DMS79 (cell line): Measurements from ENCODE around the gene MSI2.
"Not testable (repeated sequence)": the region's sequence is repeated elsewhere in the genome, so short reads cannot be mapped to it uniquely, and the experiment has no call there.

Experiments
- DNase-seq: peaks from one replicate; lab custom pipeline; 2025; lab: John Stamatoyannopoulos, UW

The MSI2 gene

DNA sequence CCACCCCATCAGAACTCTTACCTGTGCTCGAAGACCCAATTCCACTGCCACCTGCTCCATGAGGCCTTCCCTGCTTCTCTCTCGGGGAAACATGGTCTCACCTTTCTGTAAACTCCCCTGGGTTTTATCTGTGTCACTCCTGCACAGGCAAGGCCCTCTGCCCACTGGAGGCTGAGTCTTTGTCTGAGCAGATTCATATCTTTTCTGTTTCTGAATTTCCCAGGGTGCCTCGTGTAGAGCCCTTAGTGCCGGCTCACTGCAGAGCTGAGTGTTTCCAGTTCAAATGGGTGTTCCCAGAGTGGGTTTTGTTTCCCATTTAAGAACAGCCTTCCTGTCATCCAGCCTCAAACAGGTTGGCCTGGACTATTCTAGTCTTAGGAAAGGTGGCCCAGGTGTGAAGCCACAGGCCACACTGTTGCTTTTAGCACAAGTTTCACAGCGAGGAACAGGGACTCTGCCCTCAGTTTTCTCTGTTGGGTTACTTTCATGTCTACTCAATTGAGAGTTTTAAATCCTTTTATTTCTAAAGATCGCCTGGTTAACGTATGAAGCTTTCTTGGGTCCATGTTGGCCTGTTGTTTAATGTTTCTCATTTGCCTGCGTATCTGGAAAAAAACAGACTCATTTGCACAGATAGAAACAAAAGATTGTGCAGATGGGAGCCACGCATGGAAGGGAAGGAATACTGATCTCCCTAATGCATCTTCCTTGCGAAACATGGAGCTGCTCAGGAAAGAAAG lies 228.7 kb downstream of the MSI2 start:
- peak; percentile 78 for DNase-seq

DNA sequence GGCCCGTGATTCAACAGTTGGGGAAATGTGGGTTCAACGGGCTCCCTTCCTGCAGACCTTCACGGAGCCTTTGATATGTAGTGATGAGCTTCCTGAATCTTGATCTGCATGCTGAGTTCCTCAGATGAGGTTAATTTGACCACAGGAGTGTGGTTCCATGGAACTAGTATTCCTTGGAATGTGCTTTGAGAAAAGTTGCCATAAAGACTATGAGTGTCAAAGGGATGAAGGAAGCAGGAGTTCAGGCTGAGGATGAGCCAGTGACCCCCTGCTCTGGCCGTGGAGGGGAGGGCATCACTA lies 229.2 kb downstream of the MSI2 start:
- DNase-seq, result no peak

DNA sequence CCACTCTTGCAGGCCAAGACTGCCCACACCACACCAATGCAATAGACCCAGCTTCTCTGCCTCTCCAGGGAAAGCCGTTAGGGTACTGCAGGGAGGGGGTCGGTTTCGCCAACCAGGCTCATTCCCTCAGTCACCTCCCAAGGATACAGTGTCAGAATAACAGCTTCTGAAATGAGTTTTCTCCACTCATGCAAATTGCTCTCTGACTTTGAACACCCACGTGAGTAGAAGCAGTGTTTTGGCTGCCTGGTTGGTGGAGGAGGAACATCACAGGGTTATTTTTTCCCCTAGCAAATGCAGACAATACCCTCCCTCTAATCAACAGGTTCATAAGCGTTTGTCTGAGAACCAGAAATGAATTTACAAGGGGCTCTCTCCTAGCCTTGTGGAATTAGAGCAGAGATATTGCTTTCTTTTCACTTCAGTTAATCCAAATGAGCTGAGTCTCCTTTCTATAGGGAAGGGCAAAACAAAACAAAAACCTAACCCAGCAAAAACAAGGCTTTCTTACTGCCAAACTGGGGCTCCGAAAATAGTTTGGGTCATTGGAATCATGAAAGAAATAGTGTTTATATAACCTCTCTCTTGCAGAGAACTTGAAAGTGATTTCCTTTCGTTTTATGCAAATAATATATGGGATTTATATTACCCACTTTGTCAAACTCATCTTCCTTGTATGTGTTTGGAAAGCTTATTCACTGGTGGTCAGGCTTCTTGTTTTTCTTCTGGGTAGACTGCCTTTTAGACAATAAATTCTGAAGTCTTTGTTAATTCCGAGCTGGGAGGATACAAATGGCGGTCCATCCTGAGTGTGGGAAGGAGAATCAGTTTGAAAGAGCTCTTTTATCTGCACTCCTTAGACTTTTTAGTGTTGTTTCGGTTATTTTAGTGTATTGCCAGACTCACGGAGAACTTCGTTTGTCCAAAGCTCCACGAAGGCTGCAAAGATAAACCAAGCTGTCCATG lies 229.9 kb downstream of the MSI2 start:
- no peak for DNase-seq

DNA sequence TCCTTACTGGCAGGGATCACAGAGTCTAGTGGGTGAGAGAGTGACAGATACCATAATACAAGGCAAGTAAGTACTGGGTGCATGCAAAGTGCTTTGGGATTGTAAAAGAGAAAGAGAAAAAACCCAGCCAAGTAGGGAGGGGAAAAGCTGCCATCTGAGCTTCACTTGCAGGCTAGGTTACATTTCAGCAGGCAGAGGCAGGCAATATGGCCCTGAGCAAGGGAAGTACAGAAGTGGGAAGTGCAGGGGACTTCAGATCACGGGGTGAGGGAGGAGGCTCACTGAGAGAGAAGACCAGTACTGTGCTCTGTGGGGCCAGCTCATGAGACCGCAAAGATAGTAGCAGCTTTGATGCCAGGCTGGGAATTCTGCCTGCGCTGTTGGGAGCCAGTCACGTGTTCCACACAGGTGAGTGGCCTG lies 230.6 kb downstream of the MSI2 start:
- DNase-seq, result no peak

DNA sequence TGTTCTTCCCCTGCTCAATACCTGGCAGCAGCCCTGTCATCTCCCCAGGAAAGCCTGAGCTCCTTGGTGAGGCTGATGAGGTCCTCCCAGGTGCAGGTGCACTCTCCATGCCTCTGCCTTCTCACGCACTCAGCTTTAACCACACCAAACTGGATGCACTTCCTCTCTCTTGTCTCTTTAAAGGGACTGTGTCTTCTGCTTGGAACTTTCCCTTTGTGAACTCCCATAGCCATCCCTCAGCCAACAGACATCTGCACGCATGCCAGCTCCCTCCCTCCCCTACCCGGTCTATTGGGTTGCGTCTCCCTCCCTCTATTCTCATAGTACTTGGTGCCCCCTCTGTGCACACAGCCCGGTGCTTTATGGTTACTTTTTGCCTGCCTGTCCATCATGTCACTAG lies 231.2 kb downstream of the MSI2 start:
- DNase-seq, result no peak

DNA sequence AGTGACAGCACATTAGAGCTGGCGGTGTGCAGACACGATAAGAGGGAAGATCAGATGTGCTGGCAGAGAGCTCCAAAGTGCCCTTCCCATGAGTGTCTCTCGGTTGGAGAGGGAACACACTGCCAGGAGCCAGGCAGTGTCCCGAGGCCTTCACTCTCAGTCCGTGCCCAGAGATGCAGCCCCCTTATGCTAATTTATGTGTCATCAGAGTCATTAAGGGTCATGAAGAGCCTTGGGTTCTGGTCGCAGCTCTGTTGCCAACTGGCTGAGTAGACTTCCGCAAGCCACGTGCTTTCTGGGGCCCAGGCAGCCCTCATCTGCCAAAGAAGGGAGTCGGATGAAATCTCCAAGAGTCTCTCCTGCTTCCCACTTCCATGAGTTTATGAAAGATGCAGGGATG lies 232.5 kb downstream of the MSI2 start:
- DNase-seq, result no peak

DNA sequence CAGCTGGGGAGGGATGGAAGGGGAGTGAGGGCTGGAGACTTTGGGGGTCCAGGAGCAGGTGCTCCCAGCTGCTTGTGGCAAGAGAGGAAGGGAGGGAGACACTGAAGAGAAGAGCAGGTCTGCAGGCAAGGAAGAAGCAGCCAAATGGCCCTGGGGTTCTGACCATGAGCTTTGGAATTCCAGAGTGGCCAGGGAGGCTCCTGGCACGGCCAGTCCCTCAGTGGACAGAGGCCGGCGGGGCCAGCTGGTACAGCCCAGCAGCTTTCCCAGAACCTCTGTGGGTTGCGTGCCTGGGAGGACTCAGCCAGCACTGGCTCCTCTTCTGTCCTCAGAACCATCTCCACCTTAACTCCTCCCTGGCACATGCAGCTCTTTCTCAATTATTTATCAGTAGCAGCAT lies 233.0 kb downstream of the MSI2 start:
- DNase-seq, result no peak

DNA sequence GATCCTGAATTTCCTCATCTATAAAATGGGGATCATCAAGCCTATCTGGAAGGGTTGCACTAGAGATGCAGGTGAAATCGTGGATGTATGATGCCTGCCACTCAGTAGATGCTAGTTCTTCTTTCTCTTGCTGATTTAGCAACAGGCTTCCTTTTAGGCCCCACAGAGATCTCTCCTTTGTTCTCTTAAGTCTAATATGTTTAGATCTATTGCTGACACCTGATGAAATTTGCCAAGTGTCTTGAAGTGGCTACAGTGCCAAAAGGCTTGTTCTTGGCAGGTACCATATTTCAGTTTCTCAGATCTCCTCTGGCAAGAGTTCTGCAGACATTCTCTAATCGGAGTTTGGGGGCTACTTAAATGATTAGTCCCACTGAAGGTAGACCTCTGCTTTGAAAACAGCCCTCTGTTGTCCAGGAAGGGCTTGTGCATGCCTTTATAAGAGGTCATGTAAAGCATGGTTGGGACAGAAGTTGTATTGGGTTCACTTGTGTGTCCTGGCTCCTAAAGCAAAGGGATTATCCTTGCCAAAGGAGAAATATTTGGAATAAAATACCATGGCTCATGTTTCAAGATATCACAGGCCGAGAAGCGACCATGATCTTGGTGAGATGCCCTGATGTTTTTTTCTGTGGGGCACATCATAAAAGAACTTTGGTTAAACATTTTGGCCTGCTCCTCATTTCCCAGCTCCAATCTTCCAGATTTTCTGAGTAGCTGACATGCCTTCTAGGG lies 234.0 kb downstream of the MSI2 start:
- no peak for DNase-seq

DNA sequence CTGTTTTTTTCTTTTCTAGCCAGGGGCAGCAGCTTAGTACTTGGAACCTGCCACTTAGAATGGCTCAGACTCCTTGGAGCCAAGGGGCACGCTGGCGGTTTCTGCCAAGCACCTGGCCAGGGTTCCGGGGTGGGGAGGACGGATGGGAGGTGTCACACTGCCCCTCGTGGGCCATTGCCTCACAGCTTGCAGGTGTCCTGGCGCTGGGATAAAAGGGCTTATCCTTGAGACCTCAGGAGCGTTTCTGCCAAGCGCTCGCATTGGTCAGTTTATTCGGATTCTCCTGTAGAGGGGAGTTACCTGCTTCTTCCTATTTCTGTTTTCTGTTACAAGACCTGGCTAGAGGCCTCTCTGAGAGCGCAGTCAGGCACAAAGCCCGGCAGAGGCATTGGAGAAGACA lies 234.6 kb downstream of the MSI2 start:
- peak; percentile 70 for DNase-seq

DNA sequence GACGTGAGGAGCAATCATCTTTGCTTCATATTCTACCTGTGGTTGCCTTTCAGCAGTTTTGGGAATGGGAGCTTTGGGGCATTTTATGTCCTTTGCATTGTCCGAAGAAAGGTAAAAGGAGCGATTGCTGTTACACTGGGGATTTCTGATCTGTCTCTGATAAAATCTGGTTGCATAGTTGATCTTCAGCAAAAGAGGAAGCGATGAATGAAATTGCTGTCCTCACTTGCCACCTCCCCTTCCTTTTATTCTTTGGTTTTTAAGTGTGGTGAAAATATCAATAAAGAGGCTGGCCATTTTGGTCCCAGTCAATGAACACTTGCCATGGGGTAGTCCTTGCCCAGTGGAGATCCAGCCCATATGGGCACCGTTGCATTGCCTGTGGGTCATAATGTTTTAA lies 236.8 kb downstream of the MSI2 start:
- DNase-seq, result no peak

DNA sequence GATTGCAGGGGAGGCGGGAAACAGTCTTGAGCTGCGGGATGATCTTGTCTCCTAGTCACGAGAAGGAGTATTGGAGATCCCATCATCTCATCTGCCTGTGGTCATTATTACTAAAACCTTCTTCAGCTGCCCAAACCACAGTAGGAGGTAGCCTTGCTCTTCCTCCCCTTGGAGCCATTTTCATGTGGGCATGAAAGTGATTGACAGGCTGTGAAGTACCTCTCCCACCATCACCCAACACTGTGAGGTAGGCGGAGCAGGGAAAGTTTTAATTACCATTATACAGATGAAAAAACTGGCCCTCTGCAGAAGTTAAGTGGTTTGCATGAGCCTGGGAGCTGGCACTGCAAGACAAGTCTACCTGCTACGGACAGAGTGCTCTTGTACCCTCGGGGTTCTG lies 237.3 kb downstream of the MSI2 start:
- DNase-seq, result no peak

DNA sequence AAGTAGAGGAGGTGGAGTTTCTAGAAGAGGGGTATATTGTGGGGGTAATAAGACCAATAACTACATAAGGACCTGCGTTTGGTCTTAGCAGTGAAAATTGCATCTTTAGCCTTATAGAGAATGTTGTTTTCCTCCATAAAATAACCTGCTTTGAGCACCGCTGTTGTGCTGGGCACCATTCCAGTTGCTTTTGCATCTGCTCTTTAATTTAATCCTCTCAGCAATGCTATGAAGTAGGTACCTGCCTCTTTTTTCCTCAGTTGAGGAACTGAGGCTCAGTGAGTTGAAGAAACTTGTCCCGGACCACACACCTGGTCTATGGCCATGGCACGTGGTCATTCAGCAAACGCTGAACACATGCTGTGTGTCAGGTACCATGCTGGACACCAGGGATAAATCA lies 238.1 kb downstream of the MSI2 start:
- no peak for DNase-seq

DNA sequence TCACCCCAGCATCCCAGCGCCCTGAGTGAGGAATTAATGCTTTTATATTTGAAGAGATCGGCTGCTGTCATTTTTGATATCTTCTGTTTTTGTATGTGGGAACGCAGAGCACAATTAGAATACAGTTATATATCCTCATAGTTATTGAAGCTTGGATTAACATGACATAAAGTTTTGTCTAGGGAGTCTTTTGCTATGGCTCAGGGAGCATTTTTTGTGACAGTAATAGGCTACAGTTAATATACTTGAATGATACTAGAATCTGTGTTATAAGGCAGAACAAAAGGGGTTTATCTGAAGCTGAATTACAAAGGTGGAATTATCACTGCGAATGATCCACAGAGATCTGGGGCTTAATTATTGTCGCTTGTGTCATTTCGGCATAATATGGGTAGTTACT lies 239.4 kb downstream of the MSI2 start:
- DNase-seq, result no peak

DNA sequence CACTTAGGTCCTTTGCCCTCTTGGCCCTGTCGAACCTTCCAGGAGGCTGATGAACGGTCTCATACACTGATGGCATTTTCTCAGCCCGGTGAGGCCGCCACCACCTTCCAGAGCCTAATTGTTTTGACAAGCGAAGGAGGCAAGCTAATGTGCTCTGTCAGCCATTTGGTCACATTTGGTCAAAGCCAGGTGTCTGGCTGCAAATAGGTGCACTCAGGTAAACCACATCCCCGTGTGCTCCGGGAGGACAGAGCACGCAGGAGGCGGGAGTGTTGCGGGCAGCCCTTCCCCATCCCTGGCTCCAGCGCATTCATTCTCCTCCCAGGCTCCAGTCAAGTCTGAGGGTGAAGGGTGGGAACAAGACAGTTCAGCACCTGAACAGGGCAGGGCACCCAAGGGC lies 240.1 kb downstream of the MSI2 start:
- no peak for DNase-seq

DNA sequence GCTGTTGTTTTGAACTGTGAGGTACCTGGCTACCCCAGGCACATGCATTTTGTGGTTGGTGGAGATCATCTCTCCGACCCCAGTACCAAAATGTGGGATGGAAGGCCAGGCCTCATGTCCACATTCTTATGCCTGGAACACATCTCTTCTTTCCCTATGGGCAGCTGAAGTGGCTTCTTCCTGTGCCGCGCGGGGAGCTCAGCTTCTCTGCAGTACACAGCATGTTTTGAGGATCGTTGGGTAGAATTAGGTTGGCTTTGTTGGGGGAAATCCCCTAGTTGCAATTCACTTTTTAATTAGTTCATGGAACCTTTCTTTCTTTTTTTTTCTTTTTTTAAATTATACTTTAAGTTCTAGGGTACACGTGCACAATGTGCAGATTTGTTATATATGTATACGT lies 242.1 kb downstream of the MSI2 start:
- no peak for DNase-seq

DNA sequence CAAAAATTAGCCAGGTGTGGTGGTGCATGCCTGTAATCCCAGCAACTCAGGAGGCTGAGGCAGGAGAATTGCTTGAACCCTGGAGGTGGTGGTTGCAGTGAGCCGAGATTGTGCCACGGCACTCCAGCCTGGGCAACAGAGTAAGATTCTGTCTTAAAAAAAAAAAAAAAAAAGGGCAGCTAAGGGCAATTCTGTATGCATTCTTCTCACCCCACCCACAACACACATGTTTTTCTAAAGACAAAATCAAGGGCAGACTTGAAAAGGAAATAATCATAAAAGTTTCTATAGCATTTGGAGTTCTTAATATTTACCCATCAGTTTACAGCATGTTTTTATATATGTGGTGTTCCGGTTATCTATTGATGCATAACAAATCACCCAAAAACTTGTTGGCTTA lies 242.9 kb downstream of the MSI2 start:
- not testable (repeated sequence) for DNase-seq

DNA sequence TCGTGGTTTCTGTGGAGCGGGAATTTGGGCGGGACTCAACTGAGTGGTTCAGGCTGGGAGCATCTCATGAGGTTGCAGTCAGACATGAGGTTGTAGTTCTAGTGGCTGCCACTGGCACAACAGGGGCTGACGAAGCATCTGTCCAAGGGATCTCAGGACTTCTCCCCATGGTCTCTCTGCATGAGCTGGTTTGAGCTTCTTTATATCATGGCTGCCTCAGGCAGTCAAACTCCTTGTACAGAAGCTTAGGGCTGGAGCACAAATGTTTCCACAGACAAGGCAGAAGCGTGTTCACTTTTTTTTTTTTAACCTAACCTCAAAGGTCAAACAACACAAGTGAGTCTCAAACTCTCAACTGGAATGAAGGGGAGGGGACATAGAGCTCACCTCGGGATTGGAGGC lies 243.3 kb downstream of the MSI2 start:
- DNase-seq, result no peak

DNA sequence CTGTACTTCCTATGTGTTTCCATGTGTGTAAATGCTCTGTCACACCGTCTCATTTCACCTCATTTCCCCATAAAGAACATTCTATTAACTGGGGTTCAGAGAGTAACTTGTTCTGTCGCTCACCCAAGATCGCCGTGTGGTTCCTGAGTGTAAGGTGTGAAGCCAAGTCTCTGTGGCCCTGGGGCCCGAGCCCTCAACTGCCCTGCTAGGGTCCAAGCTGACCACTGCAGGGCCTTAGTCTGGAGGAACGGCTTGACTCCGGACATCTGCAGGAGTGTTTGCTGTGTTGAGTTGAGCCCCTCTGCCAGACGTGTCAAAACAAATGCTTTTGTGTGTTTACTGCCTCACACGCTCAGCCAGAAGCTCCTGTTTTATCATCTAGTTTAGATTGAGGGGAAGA lies 244.7 kb downstream of the MSI2 start:
- DNase-seq, result no peak

DNA sequence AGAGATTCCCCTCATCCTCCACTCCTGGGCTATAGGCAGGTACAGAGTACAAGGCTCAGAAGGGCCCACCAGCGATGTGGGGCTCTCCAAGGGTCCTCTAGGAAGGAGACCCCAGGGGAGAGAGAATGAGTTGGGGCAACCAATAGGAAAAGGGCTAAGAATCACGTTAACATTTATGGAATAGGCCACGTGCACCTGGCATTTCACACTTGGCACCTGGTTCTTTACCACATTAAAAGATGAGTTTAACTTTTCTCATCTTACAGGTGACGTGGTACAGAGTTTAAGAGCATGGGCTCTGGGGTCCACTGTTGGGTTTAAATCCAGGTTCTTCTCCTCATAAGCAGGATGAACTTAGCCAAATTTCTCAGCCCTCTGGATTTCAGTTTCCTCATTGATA lies 245.7 kb downstream of the MSI2 start:
- DNase-seq, result no peak

DNA sequence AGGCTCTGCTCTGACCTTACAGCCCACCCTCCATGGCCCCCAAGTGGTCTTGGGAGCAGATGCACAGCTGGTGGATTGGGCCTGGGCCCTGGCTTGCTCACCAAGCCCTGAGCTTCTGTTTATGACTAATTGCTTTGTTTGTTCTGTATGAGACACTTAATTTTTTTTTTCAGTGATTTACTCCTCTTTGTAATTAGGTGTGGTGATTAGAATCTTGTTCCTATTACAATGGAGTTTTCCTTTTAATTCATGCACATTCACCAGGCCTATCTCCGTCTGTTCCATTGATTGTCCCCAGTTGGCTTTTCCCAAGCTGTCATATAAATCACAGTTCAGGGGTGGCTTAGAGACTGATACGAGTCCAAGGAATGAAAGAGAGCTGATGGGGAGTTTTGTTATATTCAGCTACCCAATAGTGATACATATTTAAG lies 246.5 kb downstream of the MSI2 start:
- no peak for DNase-seq

DNA sequence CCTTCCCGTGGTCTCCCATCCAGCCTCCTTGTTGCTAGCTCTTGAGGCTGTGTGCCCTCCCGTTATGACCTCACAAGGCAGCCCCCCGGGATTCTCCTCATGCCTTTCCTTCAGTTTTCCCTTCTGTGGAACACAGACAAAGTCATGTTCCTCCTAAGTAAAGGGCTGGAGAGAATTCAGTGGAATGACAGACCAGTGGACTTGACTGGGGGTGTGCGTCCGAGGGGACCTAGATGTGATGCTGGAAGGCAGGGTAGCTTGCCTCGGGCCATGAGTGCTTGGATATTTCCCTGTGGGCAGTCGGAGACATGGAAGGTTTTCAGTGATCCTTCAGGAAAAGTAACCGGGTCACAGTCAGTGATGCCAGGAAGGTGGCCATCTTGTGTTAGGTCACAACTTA lies 247.9 kb downstream of the MSI2 start:
- DNase-seq, result no peak

DNA sequence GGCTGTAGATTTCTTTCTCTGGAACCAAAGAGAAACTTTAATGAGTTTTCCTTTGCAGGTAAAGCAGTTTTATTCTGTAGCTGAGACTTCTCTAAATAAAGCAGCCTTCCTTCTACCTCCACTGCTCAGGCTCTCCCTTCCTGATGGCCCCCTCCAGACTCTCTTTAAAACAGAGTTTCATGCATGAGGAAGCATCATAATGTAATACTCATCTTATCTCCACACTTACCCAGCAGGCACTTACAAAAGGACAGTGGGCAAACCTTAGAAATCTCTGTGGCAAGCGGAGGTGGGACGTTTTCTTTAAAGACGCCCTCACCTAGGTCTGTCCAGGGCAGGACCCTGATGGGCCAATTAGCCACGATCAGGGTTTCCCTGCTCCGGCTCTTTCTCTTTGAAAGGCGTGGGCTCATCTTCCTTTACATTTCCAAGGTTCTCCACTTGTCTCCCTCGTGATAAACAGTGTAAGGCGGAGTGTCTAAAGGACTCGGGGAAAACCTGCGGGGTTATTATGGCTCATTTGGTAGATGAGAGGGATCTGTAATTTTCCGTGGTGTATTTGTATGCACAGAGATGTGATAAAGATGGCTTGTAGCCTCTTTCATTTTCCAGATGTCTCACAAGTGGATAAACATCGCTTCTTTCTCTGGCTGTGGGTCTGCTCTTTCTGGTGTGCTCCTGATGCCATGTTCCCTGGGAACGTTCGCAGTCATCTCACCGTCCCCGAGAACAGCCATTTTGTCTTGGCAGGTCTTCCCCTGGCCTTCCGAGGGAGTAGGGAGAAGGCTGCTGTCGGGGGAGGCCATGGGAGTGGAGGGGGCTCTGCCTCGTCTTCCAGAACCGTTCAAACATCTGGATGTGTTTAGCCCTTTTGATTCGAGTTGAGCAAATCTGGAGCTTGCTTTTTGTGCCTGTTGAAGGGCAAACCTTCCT lies 249.8 kb downstream of the MSI2 start:
- DNase-seq, result peak; percentile 45
